ENCODE results near the gene CASZ1.

Gene CASZ1

DNA sequence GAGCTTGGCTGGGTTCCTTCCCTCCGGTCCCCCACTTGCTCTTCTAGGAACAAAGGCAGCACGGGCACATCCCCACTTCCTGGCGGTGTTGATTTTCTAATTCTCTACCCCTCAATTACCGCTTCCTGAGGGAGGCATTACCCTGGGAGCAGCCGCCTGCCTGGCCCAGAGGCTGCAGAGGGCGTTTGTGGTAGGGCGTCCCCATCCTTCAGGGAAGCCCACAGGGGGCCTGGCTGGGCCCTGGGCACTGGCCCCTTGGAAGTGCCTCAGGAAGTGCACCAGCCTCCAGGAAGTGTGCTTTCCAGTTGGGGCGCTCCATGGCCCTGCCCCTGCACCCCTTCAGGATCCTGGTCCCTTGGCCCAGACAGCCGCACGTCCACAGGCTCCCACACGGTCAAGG lies 42.1 kb upstream of the CASZ1 start:
- H3K4me1 ChIP-seq (ENCODE audit: control insufficient read depth, insufficient read depth, low read depth, low read length), result peaks cover 11% of the 10 kb centered on the region
- no peak overlapping the region for H3K4ac ChIP-seq (ENCODE audit: low read depth in 1 of 2, low read length in 2 of 2)
- peaks cover 68 to 81% of the 10 kb centered on the region in 2 experiments for H3K27me3 ChIP-seq (ENCODE audit: control insufficient read depth in 1 of 2, insufficient read depth in 1 of 2, low read length in 2 of 2)
- no peak overlapping the region for H3K4me3 ChIP-seq (ENCODE audit: insufficient read depth in 1 of 2, low read depth in 1 of 2, low read length in 2 of 2)
- no peak overlapping the region for H2AK5ac ChIP-seq (ENCODE audit: low read length, severe bottlenecking)
- no peak overlapping the region for H2BK12ac ChIP-seq (ENCODE audit: low read length in 2 of 2)
- no peak overlapping the region for H3K23ac ChIP-seq (ENCODE audit: low read length in 2 of 2)
- no peak overlapping the region for H2AFZ ChIP-seq (ENCODE audit: low read depth, low read length)
- no peaks in the 10 kb centered on the region for H3K79me1 ChIP-seq (replicated peaks; ENCODE audit: low read length, poor library complexity, severe bottlenecking)
- no peak overlapping the region for H3K18ac ChIP-seq (ENCODE audit: low read depth in 1 of 2, low read length in 2 of 2)
- H2BK120ac ChIP-seq (ENCODE audit: low read depth, low read length), result no peak overlapping the region
- no peak overlapping the region for H3K14ac ChIP-seq (ENCODE audit: low read length in 2 of 2)
- no peaks in the 10 kb centered on the region for H3K36me3 ChIP-seq (ENCODE audit: control insufficient read depth in 1 of 2, insufficient read depth in 2 of 2, low read depth in 1 of 2, low read length in 2 of 2)
- H3K9ac ChIP-seq (ENCODE audit: low read length), result no peak overlapping the region
- H2BK15ac ChIP-seq (ENCODE audit: low read depth, poor library complexity, severe bottlenecking), result no peak overlapping the region
- H4K8ac ChIP-seq (ENCODE audit: low read length), result no peak overlapping the region
- no peak for DNase-seq
- H3K4me2 ChIP-seq (ENCODE audit: low read length, poor library complexity, severe bottlenecking), result no peak overlapping the region
- H3K27ac ChIP-seq (ENCODE audit: low read length, poor library complexity, severe bottlenecking), result no peak overlapping the region
- 70% methylated on average over 11 of the region's 11 CpGs for WGBS
- peaks cover 6% of the 10 kb centered on the region for H3K9me3 ChIP-seq (ENCODE audit: control insufficient read depth, low read length)
- no peak overlapping the region for H2BK5ac ChIP-seq (ENCODE audit: low read depth, low read length, poor library complexity, severe bottlenecking)
- H4K91ac ChIP-seq (ENCODE audit: low read length), result no peak overlapping the region

DNA sequence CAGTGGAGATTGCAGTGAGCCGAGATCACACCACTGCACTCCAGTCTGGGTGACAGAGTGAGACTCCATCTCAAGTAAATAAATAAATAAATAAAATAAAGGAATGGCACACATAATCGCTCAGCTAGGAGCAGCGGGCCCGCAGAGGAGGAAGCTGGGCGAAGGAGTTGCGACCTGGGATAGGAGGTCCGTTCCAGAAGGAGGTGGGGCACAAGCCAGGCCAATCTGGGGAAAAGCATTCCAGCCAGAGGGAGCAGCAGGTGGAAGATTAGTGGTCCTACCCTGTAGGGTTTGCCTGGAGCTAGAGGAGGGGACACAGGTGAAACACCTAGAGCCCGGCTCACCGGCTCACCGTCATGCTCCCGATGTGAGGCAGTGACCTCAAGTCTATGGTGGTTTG lies 40.3 kb upstream of the CASZ1 start:
- Histone ChIP-seq H3K18ac (ENCODE audit: low read depth in 1 of 2, low read length in 2 of 2) (no peak overlapping the region), H4K91ac (ENCODE audit: low read length) (no peak overlapping the region), H3K36me3 (ENCODE audit: control insufficient read depth in 1 of 2, insufficient read depth in 2 of 2, low read depth in 1 of 2, low read length in 2 of 2) (no peaks in the 10 kb centered on the region), H3K79me1 (replicated peaks; ENCODE audit: low read length, poor library complexity, severe bottlenecking) (no peaks in the 10 kb centered on the region), H2BK5ac (ENCODE audit: low read depth, low read length, poor library complexity, severe bottlenecking) (no peak overlapping the region), H3K14ac (ENCODE audit: low read length in 2 of 2) (no peak overlapping the region), H2AK5ac (ENCODE audit: low read length, severe bottlenecking) (no peak overlapping the region), H3K27ac (ENCODE audit: low read length, poor library complexity, severe bottlenecking) (no peak overlapping the region), H3K9ac (ENCODE audit: low read length) (no peak overlapping the region), H2AFZ (ENCODE audit: low read depth, low read length) (no peak overlapping the region), H3K4me3 (ENCODE audit: insufficient read depth in 1 of 2, low read depth in 1 of 2, low read length in 2 of 2) (no peak overlapping the region), H3K23ac (ENCODE audit: low read length in 2 of 2) (no peak overlapping the region), H4K8ac (ENCODE audit: low read length) (no peak overlapping the region), H3K4ac (ENCODE audit: low read depth in 1 of 2, low read length in 2 of 2) (no peak overlapping the region), H2BK120ac (ENCODE audit: low read depth, low read length) (no peak overlapping the region), H3K9me3 (ENCODE audit: control insufficient read depth, low read length) (no peaks in the 10 kb centered on the region), H2BK15ac (ENCODE audit: low read depth, poor library complexity, severe bottlenecking) (no peak overlapping the region), H3K4me1 (ENCODE audit: control insufficient read depth, insufficient read depth, low read depth, low read length) (peaks cover 13% of the 10 kb centered on the region), H3K4me2 (ENCODE audit: low read length, poor library complexity, severe bottlenecking) (no peak overlapping the region), H3K27me3 (ENCODE audit: control insufficient read depth in 1 of 2, insufficient read depth in 1 of 2, low read length in 2 of 2) (peaks cover 66 to 85% of the 10 kb centered on the region in 2 experiments), H2BK12ac (ENCODE audit: low read length in 2 of 2) (no peak overlapping the region)
- WGBS, result 88% methylated on average over 10 of the region's 11 CpGs
- no peak for DNase-seq

DNA sequence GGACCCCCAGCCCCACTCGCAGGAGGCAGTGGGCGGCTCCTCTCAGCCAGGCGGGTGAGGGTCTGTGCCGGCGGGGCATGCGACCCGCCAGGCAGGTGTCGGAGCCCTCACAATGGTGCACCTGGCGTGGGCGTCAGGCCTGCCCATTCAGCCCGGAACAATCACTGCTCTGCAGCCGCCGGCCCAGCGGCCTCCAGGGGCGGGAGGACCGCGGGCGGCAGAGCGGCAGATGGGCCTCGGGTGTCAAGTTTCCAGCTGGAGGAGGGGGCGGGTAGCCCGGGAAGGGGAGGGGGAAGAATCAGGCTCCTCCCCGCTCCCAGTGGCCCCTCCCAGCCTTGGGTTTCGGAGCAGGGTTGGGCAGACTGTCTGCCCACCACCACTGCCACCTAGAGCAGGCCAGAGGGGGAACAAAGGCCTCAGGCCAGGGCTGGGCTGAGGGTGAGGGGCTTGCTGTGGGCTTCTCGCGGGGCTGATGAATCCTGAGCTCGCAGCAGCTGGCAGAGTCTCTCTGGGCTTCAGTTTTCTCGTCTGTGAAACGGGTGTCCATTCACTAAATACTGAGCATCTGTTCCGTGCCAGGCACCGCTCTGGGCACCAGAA lies 39.5 kb upstream of the CASZ1 start:
- Histone ChIP-seq H3K36me3 (ENCODE audit: control insufficient read depth in 1 of 2, insufficient read depth in 2 of 2, low read depth in 1 of 2, low read length in 2 of 2) (no peaks in the 10 kb centered on the region), H3K27ac (ENCODE audit: low read length, poor library complexity, severe bottlenecking) (no peak overlapping the region), H3K79me1 (replicated peaks; ENCODE audit: low read length, poor library complexity, severe bottlenecking) (no peaks in the 10 kb centered on the region), H3K4me2 (ENCODE audit: low read length, poor library complexity, severe bottlenecking) (peak overlapping the region; percentile 24), H3K23ac (ENCODE audit: low read length in 2 of 2) (no peak overlapping the region), H3K4me3 (ENCODE audit: insufficient read depth in 1 of 2, low read depth in 1 of 2, low read length in 2 of 2) (no peak overlapping the region), H3K9ac (ENCODE audit: low read length) (no peak overlapping the region), H3K18ac (ENCODE audit: low read depth in 1 of 2, low read length in 2 of 2) (no peak overlapping the region), H2BK12ac (ENCODE audit: low read length in 2 of 2) (no peak overlapping the region), H4K91ac (ENCODE audit: low read length) (no peak overlapping the region), H3K4ac (ENCODE audit: low read depth in 1 of 2, low read length in 2 of 2) (no peak overlapping the region), H3K9me3 (ENCODE audit: control insufficient read depth, low read length) (no peaks in the 10 kb centered on the region), H3K4me1 (ENCODE audit: control insufficient read depth, insufficient read depth, low read depth, low read length) (peaks cover 20% of the 10 kb centered on the region), H3K14ac (ENCODE audit: low read length in 2 of 2) (no peak overlapping the region), H3K27me3 (ENCODE audit: control insufficient read depth in 1 of 2, insufficient read depth in 1 of 2, low read length in 2 of 2) (peaks cover 58 to 85% of the 10 kb centered on the region in 2 experiments), H2BK15ac (ENCODE audit: low read depth, poor library complexity, severe bottlenecking) (no peak overlapping the region), H2BK5ac (ENCODE audit: low read depth, low read length, poor library complexity, severe bottlenecking) (no peak overlapping the region), H2AFZ (ENCODE audit: low read depth, low read length) (peak overlapping the region; percentile 14), H2BK120ac (ENCODE audit: low read depth, low read length) (no peak overlapping the region), H4K8ac (ENCODE audit: low read length) (no peak overlapping the region), H2AK5ac (ENCODE audit: low read length, severe bottlenecking) (no peak overlapping the region)
- 12% methylated on average over 29 of the region's 31 CpGs for WGBS
- DNase-seq, result peak; percentile 50

DNA sequence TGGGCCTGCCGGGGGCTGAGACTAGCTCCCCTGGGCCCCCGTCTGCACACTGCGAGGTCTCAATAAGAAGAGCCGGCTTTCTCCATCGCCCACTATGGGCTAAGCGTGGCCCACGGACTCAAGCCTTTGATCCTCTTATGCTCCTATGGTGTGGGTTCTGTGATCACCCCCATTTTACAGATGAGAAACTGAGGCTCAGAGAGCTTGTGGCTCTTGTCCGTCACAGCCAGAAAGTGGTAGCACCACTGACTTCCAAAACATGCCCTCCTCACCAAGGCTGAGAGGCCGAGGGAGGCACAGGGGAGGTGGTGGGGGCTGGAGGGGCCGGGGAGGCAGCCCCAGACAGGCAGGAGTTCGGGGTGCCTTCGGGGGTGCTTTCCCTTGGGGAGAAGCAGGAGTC lies 39.0 kb upstream of the CASZ1 start:
- H3K27ac ChIP-seq (ENCODE audit: low read length, poor library complexity, severe bottlenecking), result no peak overlapping the region
- H2BK120ac ChIP-seq (ENCODE audit: low read depth, low read length), result no peak overlapping the region
- H3K4ac ChIP-seq (ENCODE audit: low read depth in 1 of 2, low read length in 2 of 2), result no peak overlapping the region
- no peak overlapping the region for H4K91ac ChIP-seq (ENCODE audit: low read length)
- no peak overlapping the region for H3K18ac ChIP-seq (ENCODE audit: low read depth in 1 of 2, low read length in 2 of 2)
- no peaks in the 10 kb centered on the region for H3K36me3 ChIP-seq (ENCODE audit: control insufficient read depth in 1 of 2, insufficient read depth in 2 of 2, low read depth in 1 of 2, low read length in 2 of 2)
- H2AFZ ChIP-seq (ENCODE audit: low read depth, low read length), result no peak overlapping the region
- no peak overlapping the region for H3K4me3 ChIP-seq (ENCODE audit: insufficient read depth in 1 of 2, low read depth in 1 of 2, low read length in 2 of 2)
- no peak overlapping the region for H2AK5ac ChIP-seq (ENCODE audit: low read length, severe bottlenecking)
- no peak for DNase-seq
- peak overlapping the region; percentile 24 for H3K4me2 ChIP-seq (ENCODE audit: low read length, poor library complexity, severe bottlenecking)
- H3K23ac ChIP-seq (ENCODE audit: low read length in 2 of 2), result no peak overlapping the region
- H2BK15ac ChIP-seq (ENCODE audit: low read depth, poor library complexity, severe bottlenecking), result no peak overlapping the region
- 14% methylated on average over 11 of the region's 12 CpGs for WGBS
- no peaks in the 10 kb centered on the region for H3K9me3 ChIP-seq (ENCODE audit: control insufficient read depth, low read length)
- H3K14ac ChIP-seq (ENCODE audit: low read length in 2 of 2), result no peak overlapping the region
- H3K4me1 ChIP-seq (ENCODE audit: control insufficient read depth, insufficient read depth, low read depth, low read length), result peaks cover 21% of the 10 kb centered on the region
- H2BK12ac ChIP-seq (ENCODE audit: low read length in 2 of 2), result no peak overlapping the region
- no peak overlapping the region for H3K9ac ChIP-seq (ENCODE audit: low read length)
- H2BK5ac ChIP-seq (ENCODE audit: low read depth, low read length, poor library complexity, severe bottlenecking), result no peak overlapping the region
- H4K8ac ChIP-seq (ENCODE audit: low read length), result no peak overlapping the region
- no peaks in the 10 kb centered on the region for H3K79me1 ChIP-seq (replicated peaks; ENCODE audit: low read length, poor library complexity, severe bottlenecking)
- peaks cover 58 to 89% of the 10 kb centered on the region in 2 experiments for H3K27me3 ChIP-seq (ENCODE audit: control insufficient read depth in 1 of 2, insufficient read depth in 1 of 2, low read length in 2 of 2)

Measured in mesenchymal stem cell (in vitro differentiated cells and primary cell).